Glomerular visceral epithelial cell (primary cell): ENCODE measurements around the gene IRF2BPL.

Experiments used
- DNase-seq: peaks from one replicate; pipeline ENCODE4 v3.0.0-alpha.2; 2016; ENCODE audit errors: extremely low spot score

IRF2BPL gene

DNA sequence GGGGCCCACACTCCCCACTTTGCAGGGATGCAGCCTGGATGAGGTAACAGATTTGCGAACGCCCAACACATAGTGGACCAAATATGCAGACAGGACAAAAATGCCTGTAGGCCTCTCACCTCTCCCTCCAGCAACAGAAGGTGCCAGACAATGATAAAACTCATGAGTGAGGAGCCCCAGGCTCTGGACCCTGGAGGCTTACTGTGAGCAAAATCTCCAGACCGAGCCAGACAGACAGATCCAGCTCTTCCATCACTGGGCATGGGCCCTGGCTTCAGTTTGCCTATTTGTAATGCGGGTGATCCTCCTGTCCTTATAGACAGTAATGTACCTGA is 42.3 kb downstream of the IRF2BPL start:
- no peak for DNase-seq

DNA sequence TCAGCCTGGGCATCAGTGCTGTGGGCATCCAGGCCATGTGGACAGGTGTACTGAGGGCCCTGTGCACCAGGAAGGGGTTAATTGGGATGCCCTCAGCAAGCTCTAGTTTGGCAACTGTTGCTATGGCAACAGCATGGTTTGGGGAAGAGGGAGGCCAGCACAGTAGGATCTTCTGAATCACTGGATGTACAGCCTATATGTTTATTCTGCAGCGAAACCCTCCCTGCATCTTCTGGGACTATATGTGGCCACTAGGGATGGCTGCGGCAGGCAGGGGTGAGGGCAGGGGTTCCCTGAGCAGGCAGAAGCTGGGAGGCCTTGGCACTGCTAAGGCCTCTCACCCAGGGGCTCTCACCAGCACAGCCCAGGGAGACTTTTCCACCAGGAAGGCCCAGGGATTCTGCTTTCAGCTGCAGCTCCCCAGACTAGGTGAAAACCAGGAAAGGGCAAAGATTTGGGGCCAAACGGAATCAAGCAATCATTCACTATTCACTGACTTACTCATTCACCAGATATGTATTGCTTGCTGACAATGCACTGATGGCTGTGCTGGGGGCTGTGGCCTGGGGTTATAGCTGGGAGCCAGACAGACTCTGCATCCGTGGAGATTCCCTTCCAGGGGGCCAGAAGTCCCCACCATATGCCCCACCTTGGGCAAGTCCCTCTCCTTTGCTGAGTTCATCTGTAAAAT is 42.8 kb downstream of the IRF2BPL start:
- peak; percentile 74 for DNase-seq

DNA sequence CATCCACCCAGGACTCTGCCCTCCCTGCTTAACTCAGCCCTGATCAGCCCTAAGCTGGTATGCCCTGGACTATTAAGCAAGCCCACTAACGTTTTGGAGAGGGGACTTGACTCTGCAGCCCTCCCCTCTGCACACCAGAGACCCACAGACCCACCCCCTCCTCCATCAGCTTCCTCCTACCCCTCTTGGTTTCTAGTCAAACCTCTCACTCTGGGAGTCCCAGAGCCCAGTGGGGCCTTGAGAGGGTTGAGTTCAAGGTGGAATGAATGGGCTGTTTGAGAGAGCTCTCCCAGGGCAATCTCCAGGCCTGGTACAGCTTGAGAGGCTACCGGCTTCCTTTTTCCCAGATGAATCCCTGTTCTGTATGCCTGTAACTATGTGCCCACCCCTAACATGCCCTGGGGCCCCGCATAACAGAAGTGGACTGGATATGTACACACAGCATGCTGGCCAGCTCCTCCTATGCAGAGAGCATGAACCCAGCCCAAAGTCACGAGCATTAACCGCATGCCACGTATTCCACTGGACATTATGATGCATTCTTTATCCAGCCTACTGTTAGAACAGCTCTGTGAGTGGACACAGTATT is 43.6 kb downstream of the IRF2BPL start:
- DNase-seq = peak; percentile 58

DNA sequence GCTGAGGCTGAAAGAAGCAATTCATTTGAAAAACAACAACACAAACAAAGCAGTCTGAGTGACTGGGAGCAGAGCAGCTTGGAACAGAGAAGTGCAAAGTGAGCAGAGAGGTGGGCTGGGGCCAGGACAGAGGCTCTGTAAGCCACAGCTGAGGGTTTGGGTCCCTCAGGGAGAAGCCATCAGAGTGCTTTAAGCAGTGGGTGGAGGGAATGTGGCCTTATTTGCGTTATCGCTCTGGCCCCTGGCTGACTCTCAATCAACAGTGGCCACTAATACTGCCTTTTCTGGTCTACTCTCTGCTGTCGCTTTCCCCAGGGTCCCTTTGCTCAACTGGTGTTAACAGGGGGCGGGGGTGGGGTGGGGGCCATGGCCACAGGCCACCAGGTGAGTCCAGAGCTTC is 44.2 kb downstream of the IRF2BPL start:
- no peak for DNase-seq

DNA sequence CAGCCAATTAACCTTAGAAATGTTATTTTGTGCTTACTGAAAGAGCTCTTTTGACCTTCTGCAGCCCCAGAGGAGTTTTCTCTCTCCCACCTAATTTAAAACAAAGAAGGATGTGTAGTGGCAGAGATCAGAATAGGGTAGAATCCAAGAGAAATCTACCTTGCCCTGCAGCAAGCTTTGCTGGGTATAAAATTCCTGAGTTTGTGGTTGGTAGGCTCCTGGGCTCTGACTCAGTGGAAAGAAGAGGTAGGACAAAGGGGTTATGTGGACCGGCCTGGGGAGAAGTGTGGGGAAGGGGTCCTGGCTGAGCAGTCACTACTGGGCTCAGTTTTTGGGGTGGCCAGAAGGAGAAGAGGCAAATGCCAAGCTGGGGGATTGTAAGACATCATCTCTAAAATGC is 46.8 kb downstream of the IRF2BPL start:
- no peak for DNase-seq

DNA sequence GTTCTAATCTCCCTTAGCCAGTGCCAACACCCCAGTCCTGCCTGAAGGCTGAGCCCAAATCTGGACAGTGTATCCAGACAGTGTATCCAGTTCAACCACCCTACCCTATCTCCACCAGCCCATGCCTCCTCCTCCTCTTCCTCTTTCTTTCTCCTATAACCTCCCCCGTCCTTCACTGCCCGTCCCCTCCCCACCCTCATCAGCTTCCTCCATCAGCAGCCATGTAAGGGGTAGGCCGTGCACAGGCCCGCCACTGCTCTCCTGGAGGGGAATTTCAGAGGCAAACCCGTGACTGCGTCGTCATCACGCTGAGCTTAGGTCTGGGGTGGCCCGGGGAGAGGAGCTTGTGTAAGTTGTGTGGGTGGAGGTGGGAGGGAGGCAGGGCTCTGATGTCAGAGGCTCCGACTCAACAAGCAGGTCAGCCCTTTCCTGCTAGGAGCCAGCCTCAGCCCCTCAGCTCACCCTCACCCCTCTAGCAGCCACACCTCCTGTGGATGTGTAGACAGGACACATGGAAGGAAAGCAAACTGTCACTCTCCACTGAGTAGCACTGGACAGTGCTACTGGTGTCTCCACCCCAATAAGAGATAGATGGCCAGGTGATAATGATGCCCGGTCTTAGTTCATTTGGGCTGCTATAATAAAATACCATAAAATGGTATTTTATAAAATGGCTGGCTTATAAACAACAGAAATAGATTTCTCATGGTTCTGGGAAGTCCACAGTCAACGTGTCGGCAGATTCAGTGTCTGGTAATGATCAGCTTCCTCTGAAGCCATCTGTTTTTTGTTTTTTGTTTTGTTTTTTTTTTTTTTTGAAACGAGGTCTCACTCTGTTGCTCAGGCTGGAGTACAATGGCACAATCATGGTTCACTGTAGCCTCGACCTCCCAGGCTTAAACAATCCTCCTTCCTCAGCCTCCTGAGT is 50.5 kb downstream of the IRF2BPL start:
- peak; percentile 90 for DNase-seq

DNA sequence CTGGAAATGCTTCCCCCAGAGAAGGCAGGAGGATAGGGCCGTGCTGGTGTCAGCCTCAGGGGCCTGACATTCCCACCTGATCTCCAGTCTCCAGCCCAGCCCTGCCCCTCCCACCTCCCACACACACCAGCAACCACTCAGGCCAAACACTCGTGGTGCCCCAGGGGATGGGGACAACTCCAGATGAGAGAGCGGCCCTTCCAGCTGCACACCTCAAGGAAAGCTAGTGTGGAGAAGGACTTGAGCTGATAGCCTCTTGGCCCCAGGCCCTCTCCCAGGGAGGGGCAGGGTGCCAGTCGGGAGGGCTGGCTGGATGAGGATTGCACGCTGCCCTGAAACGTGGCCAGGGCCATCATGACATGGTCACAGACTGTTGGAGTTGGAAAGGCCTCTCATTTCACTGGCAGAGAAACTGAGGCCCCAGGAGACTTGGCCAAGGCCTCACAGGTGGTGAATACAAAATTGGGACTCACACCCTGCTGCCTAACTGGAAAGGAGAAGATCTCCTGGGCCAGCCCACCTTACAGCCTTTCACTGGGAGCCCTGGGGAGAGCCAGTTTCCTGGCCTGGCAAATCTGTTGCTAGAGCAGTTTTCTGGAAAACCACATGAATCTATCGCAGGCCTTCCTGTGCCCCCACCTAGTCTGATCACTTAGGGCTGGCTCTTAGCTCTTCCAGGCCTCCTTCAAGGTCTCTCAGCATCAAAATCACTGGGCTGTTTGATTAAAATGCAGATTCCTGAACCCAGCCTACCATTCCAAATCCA is 52.1 kb downstream of the IRF2BPL start:
- DNase-seq = no peak

DNA sequence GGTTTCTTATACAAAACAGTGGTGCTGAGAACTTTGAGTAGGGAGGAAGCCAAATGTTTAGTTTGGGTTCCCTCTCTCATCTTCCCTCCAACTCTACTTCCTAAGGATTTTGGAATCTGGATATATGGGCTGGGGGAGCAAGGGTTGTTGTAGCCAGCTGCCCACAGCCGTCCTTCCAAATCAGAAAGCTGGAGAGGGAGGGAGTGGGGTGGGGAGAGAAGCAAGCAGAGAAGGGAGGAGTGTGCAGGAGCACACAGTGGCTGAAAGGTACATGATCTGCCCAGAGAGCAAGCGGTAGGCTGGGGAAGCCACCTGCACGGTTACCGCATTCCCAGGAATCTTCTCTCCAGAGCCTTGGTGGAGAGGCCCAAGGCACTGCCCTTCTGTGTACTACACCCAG is 52.7 kb downstream of the IRF2BPL start:
- DNase-seq = no peak

DNA sequence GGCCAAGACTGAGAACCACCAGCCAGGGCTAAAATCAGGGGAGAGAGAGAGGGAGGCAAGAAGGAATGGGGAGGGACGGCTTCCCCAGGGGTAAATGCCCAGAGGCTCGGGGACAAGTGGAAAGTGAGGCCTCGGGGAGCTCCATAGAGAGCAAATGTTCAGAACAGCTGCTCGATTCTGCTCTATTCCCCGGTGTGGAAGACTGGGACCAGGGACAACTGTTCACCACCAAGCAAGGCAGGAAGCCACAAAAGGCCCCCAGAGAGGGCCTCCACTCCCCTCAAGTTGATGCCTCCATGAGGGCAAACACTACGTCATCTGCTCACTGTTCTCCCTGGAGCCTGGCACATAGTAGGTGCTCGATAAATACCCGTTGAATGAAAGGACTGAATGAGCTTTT is 53.5 kb downstream of the IRF2BPL start:
- no peak for DNase-seq
